Lung (tissue), 12 donors: Measurements from ENCODE around the gene CMSS1. TPM values are rescaled to one million over a fixed set of nuclear protein-coding genes. Genes with fewer than 3 reads are reported as not detected.

ENCODE experiments used
- ATAC-seq: fragments of 200-7000 bp; cut with Tn5 transposase; one replicate; pipeline ENCODE4 v1.9.1; 2020; ENCODE audit warnings: moderate number of reproducible peaks; ENCODE audit not compliant: insufficient read depth, low FRiP score
- DNase-seq, 3 donors: peaks; one replicate each; pipeline ENCODE4 v3.0.0-alpha.2; 2013 to 2017
- H3K27ac ChIP-seq, 2 donors: one replicate each; pipeline ENCODE4 v1.5.1; 2013; ENCODE audit warnings: mild to moderate bottlenecking in 2 of 2, moderate library complexity in 2 of 2, control low read depth in 1 of 2, inconsistent platforms in 1 of 2, low read depth in 1 of 2, low read length in 1 of 2
- H3K27me3 ChIP-seq, 3 donors: one replicate each; pipeline ENCODE4 v1.5.1; 2013; ENCODE audit warnings: low read length in 2 of 3; ENCODE audit not compliant: control insufficient read depth in 3 of 3, insufficient read depth in 3 of 3
- H3K36me3 ChIP-seq, 4 donors: one replicate each; pipeline ENCODE4 v1.5.1; 2013; ENCODE audit warnings: low read length in 4 of 4, mild to moderate bottlenecking in 1 of 4, moderate library complexity in 1 of 4; ENCODE audit not compliant: control insufficient read depth in 4 of 4, insufficient read depth in 4 of 4
- H3K4me1 ChIP-seq, 5 donors: one replicate each; pipeline ENCODE4 v1.5.1; 2013; ENCODE audit warnings: low read length in 5 of 5, mild to moderate bottlenecking in 2 of 5, moderate library complexity in 1 of 5; ENCODE audit not compliant: control insufficient read depth in 5 of 5, insufficient read depth in 5 of 5
- H3K4me3 ChIP-seq: one replicate; pipeline ENCODE4 v1.5.1; 2013; ENCODE audit warnings: mild to moderate bottlenecking, control low read depth, moderate library complexity
- H3K9ac ChIP-seq, 2 donors: one replicate each; pipeline ENCODE4 v1.5.1; 2013; ENCODE audit warnings: low read length in 2 of 2, control low read depth in 1 of 2; ENCODE audit not compliant: insufficient read depth in 1 of 2
- H3K9me3 ChIP-seq, 4 donors: one replicate each; pipeline ENCODE4 v1.5.1; 2013; ENCODE audit warnings: low read length in 3 of 4, mild to moderate bottlenecking in 1 of 4, moderate library complexity in 1 of 4; ENCODE audit not compliant: control insufficient read depth in 4 of 4, insufficient read depth in 3 of 4
- WGBS, 2 donors: extraction: QIAGEN DNeasy Blood & Tissue Kit; methylation state at CpG; one replicate each; pipeline ENCODE4 v1.1.7; 2013; 5-methylcytosine and 5-hydroxymethylcytosine counted together
- polyA plus RNA-seq, 2 donors: library from polyadenylated mRNA; stranded (reverse); fragments of 200-250 nt; gene quantifications; one replicate each; pipeline ENCODE4 v1.2.1, GENCODE V29; 2013
- total RNA-seq, 2 donors: library from RNA; depleted of rRNA in 1 of 2; stranded (reverse); fragments of >200 nt in 1 of 2; gene quantifications; one replicate each; pipeline ENCODE4 v1.2.1, GENCODE V29; 2014 to 2021
- TF ChIP-seq, protein P1 (sequence below): IDR thresholded peaks from 2 replicates; pipeline ENCODE4 v1.5.1; 2012; ENCODE audit warnings: mild to moderate bottlenecking; ENCODE audit errors: control extremely low read depth, extremely low read depth
- donor health status: control.
- donor health status: control.
- donor health status: Bipolar disorder and iron deficiency.
- donor health status: healthy.
- donor health status: DM: yes; HTN: yes; CAD: no.

CMSS1 gene
- total and polyA plus RNA-seq, 4 donors: 12.3 to 28.9 (median 22.6) TPM

DNA sequence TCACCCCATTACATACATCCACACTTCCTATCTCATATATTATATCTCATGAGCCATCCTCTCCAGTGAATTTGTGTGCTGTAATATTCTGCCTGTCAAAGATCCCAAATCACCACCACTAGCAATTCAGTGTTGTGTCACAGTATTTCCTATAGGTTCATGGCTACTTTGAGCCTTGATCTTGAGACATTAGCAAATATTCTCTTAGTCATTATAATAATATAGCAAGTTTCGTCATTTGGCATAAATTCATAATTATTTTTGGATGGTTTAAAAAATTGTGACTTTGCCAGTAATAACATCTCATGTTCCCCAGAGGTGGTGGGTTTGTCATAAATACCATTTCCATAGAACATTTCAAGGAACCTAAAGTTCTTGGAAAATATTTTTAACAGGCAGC lies 47.7 kb downstream of the CMSS1 start:
- 82 to 98% methylated on average over 1 of the region's 1 CpG for WGBS, 2 donors
- Histone ChIP-seq H3K27ac (no peak overlapping the region), H3K36me3 (peaks cover 0 to 23% (median 7%) of the 10 kb centered on the region in 4 donors), H3K4me1 (peaks cover 0 to 51% (median 3%) of the 10 kb centered on the region in 5 donors), H3K27me3 (no peaks in the 10 kb centered on the region), H3K9me3 (peaks cover 0 to 2% (median 0%) of the 10 kb centered on the region in 4 donors), H3K9ac (no peak overlapping the region), H3K4me3 (no peak overlapping the region)
- no peak for DNase-seq
- TF ChIP-seq, protein P1, sequence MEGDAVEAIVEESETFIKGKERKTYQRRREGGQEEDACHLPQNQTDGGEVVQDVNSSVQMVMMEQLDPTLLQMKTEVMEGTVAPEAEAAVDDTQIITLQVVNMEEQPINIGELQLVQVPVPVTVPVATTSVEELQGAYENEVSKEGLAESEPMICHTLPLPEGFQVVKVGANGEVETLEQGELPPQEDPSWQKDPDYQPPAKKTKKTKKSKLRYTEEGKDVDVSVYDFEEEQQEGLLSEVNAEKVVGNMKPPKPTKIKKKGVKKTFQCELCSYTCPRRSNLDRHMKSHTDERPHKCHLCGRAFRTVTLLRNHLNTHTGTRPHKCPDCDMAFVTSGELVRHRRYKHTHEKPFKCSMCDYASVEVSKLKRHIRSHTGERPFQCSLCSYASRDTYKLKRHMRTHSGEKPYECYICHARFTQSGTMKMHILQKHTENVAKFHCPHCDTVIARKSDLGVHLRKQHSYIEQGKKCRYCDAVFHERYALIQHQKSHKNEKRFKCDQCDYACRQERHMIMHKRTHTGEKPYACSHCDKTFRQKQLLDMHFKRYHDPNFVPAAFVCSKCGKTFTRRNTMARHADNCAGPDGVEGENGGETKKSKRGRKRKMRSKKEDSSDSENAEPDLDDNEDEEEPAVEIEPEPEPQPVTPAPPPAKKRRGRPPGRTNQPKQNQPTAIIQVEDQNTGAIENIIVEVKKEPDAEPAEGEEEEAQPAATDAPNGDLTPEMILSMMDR: no peak
- ATAC-seq: no peak

DNA sequence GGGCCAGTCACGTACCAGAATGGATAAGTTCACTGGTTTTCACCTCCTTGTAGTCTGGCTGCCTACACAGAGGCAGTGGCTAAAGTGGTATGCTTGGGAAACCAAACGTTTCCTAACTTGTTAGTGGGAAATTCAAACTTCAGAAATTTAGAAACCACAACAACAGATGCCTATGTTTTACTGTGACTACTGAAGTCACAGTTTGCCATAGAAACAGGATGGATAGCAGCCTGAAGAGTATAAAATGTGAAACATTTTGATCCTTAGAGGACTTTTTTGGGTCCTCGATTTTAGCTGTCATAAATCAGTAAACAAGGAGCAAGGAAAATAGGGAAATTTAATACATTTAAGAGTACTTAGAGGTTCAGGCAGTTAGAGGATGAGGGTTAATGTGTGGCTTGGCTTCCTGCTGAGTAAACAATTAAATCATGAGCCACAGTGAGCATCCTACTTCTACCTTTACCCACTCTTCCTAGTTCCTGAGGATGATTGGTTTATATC lies 48.6 kb downstream of the CMSS1 start:
- H3K9ac ChIP-seq: no peak overlapping the region
- no peak overlapping the region for H3K4me3 ChIP-seq
- H3K27me3 ChIP-seq: no peaks in the 10 kb centered on the region
- DNase-seq: no peak
- peaks cover 0 to 26% (median 7%) of the 10 kb centered on the region in 4 donors for H3K36me3 ChIP-seq
- TF ChIP-seq, protein P1: no peak
- peaks cover 0 to 52% (median 0%) of the 10 kb centered on the region in 5 donors for H3K4me1 ChIP-seq
- no peak for ATAC-seq
- H3K27ac ChIP-seq: peak overlapping the region in 1 of 2 donors; percentile 42
- WGBS, 2 donors: 16 to 29% methylated on average over 3 of the region's 3 CpGs
- no peaks in the 10 kb centered on the region for H3K9me3 ChIP-seq

DNA sequence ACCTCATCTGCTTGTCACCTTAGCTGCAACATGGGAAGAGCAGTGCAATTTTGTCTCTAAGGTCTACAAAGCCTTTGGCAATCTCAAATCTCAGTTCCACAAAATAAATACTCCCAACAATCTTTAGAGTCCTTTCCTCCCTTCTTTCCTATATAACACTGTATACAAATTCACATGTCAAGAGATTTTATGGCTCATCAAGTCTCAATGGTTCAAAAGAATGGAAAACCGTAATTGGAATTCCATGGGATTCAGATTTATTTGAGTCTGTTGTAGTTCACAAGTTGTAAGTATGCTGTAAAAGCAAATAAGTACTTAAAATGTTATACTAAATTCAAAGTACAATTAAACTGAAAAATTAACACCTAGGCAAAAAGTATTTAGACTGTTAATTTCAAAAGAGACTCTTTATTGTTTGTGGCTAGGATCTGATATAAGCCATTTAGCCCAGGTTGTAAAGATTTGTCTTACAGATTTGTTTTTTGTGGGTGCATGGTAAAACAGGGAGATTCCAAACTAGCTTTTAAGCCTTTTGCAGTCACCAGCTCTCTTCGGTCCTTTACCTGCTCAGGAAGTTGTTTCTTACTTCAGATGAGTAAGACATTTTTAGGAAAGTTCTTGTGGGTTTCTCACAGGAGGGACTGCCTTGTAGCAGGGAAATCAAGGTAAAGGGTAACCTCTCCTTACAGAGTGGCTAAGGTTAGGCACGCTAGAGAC lies 50.1 kb downstream of the CMSS1 start:
- H3K4me1 ChIP-seq: peaks cover 0 to 49% (median 6%) of the 10 kb centered on the region in 5 donors
- H3K27ac ChIP-seq: peak overlapping the region; percentile 29 to 40
- H3K9ac ChIP-seq: no peak overlapping the region
- TF ChIP-seq, protein P1: no peak
- H3K27me3 ChIP-seq: no peaks in the 10 kb centered on the region
- DNase-seq (no peak), ATAC-seq (no peak)
- no peak overlapping the region for H3K4me3 ChIP-seq
- no peaks in the 10 kb centered on the region for H3K9me3 ChIP-seq
- WGBS, 2 donors: 87 to 93% methylated on average over 3 of the region's 3 CpGs
- H3K36me3 ChIP-seq: peaks cover 0 to 23% (median 4%) of the 10 kb centered on the region in 4 donors
